Measurements from ENCODE around the gene MYB. TPM values are rescaled to one million over a fixed set of nuclear protein-coding genes. Genes with fewer than 3 reads are reported as not detected.

MYB gene
- total RNA-seq, 2 experiments from 2014 or later, result 20.1 to 42.9 TPM

GRCh38 chr6:135222623-135223022, 41.5 kb downstream of the MYB start:
- no peak for DNase-seq (ENCODE audit: low spot score)
- H4K20me1 ChIP-seq (ENCODE audit: insufficient read depth, low read length), result no peaks in the 10 kb centered on the region
- intact Hi-C loops (cut with micrococcal nuclease; ENCODE audit: unreplicated experiment), result no loop called here

DNA sequence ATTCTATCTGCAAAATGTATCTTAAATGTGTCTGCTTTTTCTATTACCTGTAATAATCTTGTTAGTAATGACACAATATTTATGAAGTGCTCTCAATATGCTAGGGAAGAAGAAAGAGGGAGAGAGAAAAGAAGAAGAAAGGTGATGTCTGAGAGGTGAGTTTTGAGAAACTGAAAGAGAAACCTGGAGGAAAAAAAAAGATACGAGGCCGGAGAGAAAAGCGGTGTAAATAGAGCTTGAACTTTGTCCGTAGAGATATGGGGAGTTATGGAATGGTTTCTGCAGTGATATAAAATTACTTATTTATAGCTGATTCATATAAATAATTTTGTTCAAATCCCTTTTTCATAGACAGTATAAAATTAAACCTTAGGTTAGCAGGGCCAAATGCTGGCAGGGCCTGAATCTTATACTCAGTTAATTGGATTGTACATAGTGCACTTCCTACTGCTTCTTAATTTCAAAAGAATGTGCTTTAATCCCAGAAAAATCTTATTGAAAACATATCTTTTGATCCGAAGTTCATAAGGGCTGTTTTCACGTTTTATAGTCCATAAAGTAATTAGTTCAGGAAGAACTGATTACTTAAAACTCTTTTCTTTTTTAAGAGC, 43.0 kb downstream of the MYB start:
- Histone ChIP-seq H3K4me3 (ENCODE audit: low read depth, low read length, poor library complexity, severe bottlenecking) (no peak overlapping the region), H3K9me2 (ENCODE audit: insufficient read depth, low read length) (no peaks in the 10 kb centered on the region), H3K9me3 (ENCODE audit: low read length) (no peaks in the 10 kb centered on the region), H3K4me1 (ENCODE audit: insufficient read depth, low read length, poor library complexity, severe bottlenecking) (peaks cover 4% of the 10 kb centered on the region), H2AFZ (ENCODE audit: low read length) (no peak overlapping the region), H4K20me1 (ENCODE audit: insufficient read depth, low read length) (no peaks in the 10 kb centered on the region), H3K36me3 (ENCODE audit: insufficient read depth, low read length) (peaks cover 22% of the 10 kb centered on the region), H3K79me2 (ENCODE audit: insufficient read depth, low read depth, low read length) (no peaks in the 10 kb centered on the region), H3K27ac (ENCODE audit: low read depth, low read length, poor library complexity, severe bottlenecking) (no peak overlapping the region), H3K4me2 (ENCODE audit: low read length) (no peak overlapping the region; the same call in 1 of the 2 replicates)
- BruUV-seq (replicated peaks), result no TSS peak
- CTCF ChIA-PET (ENCODE audit: unreplicated experiment), result no interaction called here
- intact Hi-C loops (cut with micrococcal nuclease; ENCODE audit: unreplicated experiment), result no loop called here
- POLR2A ChIA-PET, result interaction anchor here (0.8 to 2.2 kb wide), 2 partner anchors 10 to 11 kb away, joined by 3 to 7 read pairs; no protein-coding TSS in a partner anchor
- no peak for TF ChIP-seq EZH2phosphoT487 (IDR thresholded peaks at IDR 0.05; ENCODE audit: borderline replicate concordance, low read depth, low read length)
- TF ChIP-seq, protein P1, sequence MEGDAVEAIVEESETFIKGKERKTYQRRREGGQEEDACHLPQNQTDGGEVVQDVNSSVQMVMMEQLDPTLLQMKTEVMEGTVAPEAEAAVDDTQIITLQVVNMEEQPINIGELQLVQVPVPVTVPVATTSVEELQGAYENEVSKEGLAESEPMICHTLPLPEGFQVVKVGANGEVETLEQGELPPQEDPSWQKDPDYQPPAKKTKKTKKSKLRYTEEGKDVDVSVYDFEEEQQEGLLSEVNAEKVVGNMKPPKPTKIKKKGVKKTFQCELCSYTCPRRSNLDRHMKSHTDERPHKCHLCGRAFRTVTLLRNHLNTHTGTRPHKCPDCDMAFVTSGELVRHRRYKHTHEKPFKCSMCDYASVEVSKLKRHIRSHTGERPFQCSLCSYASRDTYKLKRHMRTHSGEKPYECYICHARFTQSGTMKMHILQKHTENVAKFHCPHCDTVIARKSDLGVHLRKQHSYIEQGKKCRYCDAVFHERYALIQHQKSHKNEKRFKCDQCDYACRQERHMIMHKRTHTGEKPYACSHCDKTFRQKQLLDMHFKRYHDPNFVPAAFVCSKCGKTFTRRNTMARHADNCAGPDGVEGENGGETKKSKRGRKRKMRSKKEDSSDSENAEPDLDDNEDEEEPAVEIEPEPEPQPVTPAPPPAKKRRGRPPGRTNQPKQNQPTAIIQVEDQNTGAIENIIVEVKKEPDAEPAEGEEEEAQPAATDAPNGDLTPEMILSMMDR (conservative IDR thresholded peaks at IDR 0.05; ENCODE audit: low read length), result no peak
- no peak for DNase-seq (ENCODE audit: low spot score)

More at GRCh38 chr6:135222623-135223022, 41.5 kb downstream of the MYB start:
- Histone ChIP-seq H3K4me1 (ENCODE audit: insufficient read depth, low read length, poor library complexity, severe bottlenecking) (peaks cover 4% of the 10 kb centered on the region), H3K36me3 (ENCODE audit: insufficient read depth, low read length) (peaks cover 36% of the 10 kb centered on the region), H3K9me3 (ENCODE audit: low read length) (no peaks in the 10 kb centered on the region), H3K79me2 (ENCODE audit: insufficient read depth, low read depth, low read length) (no peaks in the 10 kb centered on the region), H3K4me2 (ENCODE audit: low read length) (no peak overlapping the region), H3K27ac (ENCODE audit: low read depth, low read length, poor library complexity, severe bottlenecking) (no peak overlapping the region), H3K4me3 (ENCODE audit: low read depth, low read length, poor library complexity, severe bottlenecking) (no peak overlapping the region), H2AFZ (ENCODE audit: low read length) (no peak overlapping the region), H3K9me2 (ENCODE audit: insufficient read depth, low read length) (no peaks in the 10 kb centered on the region)
- no TSS peak for BruUV-seq (replicated peaks)
- TF ChIP-seq, protein P1 (conservative IDR thresholded peaks at IDR 0.05; ENCODE audit: low read length), result no peak
- no peak for TF ChIP-seq EZH2phosphoT487 (IDR thresholded peaks at IDR 0.05; ENCODE audit: borderline replicate concordance, low read depth, low read length)
- CTCF ChIA-PET (ENCODE audit: unreplicated experiment), result no interaction called here
- POLR2A ChIA-PET, result no interaction called here

- H3K36me3 ChIP-seq (ENCODE audit: insufficient read depth, low read length), result peaks cover 5% of the 10 kb centered on the region
- H3K4me2 ChIP-seq (ENCODE audit: low read length), result no peak overlapping the region
- BruUV-seq (replicated peaks), result no TSS peak
- POLR2A ChIA-PET, result interaction anchor here (0.6 to 2.2 kb wide), 4 partner anchors 9 to 46 kb away, joined by 3 to 7 read pairs (median 4); no protein-coding TSS in a partner anchor
- H4K20me1 ChIP-seq (ENCODE audit: insufficient read depth, low read length), result no peaks in the 10 kb centered on the region
- no peak for TF ChIP-seq EZH2phosphoT487 (IDR thresholded peaks at IDR 0.05; ENCODE audit: borderline replicate concordance, low read depth, low read length)
- TF ChIP-seq, protein P1 (conservative IDR thresholded peaks at IDR 0.05; ENCODE audit: low read length), result no peak
- H3K4me3 ChIP-seq (ENCODE audit: low read depth, low read length, poor library complexity, severe bottlenecking), result no peak overlapping the region
- no peak for DNase-seq (ENCODE audit: low spot score)
- H3K9me3 ChIP-seq (ENCODE audit: low read length), result no peaks in the 10 kb centered on the region
- H3K9me2 ChIP-seq (ENCODE audit: insufficient read depth, low read length), result no peaks in the 10 kb centered on the region
- H3K4me1 ChIP-seq (ENCODE audit: insufficient read depth, low read length, poor library complexity, severe bottlenecking), result peaks cover 4% of the 10 kb centered on the region
- H2AFZ ChIP-seq (ENCODE audit: low read length), result no peak overlapping the region
- no peak overlapping the region for H3K27ac ChIP-seq (ENCODE audit: low read depth, low read length, poor library complexity, severe bottlenecking)
- intact Hi-C loops (cut with micrococcal nuclease; ENCODE audit: unreplicated experiment), result no loop called here
- H3K79me2 ChIP-seq (ENCODE audit: insufficient read depth, low read depth, low read length), result no peaks in the 10 kb centered on the region
- CTCF ChIA-PET (ENCODE audit: unreplicated experiment), result no interaction called here
These were observed 44.8 kb downstream of the MYB start for GRCh38 chr6:135225911-135226310.

All from OCI-LY7 (cell line).